GM19452 (cell line): ENCODE data around the gene ESCO1.

Experiments
- ATAC-seq: cut with Tn5 transposase; IDR thresholded peaks from one replicate; pipeline ENCODE4 v1.9.1; 2021; ENCODE audit not compliant: unreplicated experiment

The ESCO1 gene

DNA sequence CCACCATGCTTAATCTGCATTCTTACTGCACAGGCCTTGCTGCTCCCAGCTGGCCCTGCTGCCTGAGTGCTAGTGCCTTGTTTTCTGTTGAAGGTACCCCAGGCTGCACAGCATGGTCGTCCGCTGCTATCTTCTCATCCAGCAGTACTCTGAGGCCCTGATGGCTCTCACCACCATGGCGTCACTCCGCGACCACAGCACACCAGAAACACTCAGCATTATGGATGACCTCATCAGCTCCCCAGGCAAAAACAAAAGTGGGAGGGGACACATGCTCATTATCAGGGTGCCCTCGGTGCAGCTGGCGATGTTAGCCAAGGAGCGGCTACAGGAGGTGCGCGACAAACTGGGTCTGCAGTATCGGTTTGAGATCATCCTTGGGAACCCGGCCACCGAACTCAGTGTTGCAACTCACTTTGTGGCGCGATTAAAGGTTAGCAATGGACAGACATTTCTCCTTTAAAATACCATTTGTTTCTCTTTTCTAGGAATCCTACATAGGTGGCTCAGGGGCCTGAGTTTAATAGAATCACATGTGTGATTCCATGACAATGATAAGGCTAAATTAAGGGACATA, 110.5 kb downstream of the ESCO1 start:
- no peak for ATAC-seq

GRCh38 chr18:21489119-21489750, 111.3 kb downstream of the ESCO1 start:
- ATAC-seq, result no peak

GRCh38 chr18:21486905-21487437, 113.5 kb downstream of the ESCO1 start:
- no peak for ATAC-seq

DNA sequence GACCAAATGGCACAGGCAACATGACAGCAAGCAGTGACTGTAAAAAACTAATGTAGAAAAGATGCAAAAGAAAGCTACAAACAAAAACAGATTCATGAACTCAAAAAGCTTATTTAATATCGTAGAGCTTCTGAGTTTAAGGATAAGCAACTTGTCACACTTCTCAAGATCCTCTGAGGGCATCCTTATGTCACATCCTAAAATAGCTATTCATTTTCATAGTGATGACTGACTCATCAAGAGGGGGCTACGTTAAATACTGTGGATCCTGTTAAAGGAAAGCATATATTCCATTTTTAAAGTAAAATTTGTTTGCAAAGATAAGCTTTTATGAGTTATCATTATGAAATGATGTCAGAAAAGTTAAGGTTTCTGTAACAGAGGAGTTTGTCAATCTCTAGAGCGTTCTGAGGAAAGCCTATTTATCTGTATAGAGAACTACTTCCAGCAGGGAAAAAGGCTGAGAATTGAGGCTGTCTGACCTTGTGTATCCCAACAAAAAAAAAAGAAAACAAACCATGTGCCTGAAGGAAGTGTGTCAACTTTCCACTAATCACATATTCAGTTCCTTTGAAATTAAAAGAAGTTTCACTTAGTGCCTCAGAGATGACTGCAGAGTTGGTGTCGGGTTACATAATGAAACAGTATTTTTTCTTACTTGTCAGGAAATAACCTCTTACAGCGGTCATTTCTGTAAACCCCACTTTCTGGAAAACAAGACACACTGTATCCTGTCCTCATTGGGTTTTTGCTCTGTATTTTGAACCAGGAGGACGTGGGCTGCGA, 115.5 kb downstream of the ESCO1 start:
- no peak for ATAC-seq

DNA sequence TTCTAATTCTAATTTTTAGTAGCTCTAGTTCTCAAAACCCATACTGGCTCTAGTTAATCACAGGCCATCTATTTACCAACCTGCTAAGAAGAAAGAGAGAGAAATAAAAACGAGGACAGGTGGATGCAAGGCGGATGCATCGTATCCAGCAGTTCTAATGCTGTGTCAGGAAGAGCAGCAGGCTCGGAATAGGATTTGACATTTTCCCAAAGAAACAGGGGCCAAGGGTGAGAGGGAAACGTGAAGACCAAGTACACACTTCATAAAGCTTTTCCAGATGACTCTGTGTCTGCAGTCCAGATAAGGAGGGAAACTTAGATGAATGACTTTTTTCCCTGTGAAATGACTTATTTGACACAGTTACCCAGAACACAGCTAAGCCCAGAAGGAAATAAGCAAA, 117.5 kb downstream of the ESCO1 start:
- no peak for ATAC-seq

DNA sequence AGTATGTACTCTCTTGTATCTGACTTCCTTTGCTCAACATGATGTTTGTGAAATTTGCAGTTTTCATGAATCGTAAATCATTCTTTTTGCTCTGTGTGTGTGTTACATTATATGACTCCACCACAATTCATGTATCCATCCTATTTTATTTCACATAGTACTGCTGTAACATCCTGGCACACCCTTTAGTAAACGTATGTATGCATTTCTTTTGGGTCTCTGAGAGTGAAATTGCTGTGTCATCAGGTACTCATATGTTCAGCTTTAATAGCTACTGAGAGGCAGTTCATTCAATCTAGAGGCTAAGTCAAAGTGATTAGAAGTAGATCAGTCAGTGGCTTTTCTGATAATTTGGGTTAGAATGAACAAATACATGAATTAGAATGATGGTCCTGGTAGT, 118.8 kb downstream of the ESCO1 start:
- ATAC-seq, result no peak

GRCh38 chr18:21479721-21480120, 120.8 kb downstream of the ESCO1 start:
- ATAC-seq, result no peak
